SK-N-SH treated with all-trans-retinoic acid at 6 μM for 48 hours (cell line): ENCODE data around the gene AMMECR1.

Experiments
- BACH2 ChIP-seq: fragments of 250-450 bp; sonication (Bioruptor Pico); IDR thresholded peaks from 2 replicates; pipeline ENCODE4 v1.9.0; 2021; ENCODE audit warnings: mild to moderate bottlenecking, borderline replicate concordance
- CREB5 ChIP-seq: fragments of 250-450 bp; sonication (Bioruptor Pico); IDR thresholded peaks from 2 replicates; pipeline ENCODE4 v1.5.1; 2020; ENCODE audit warnings: low read depth, mild to moderate bottlenecking, moderate library complexity
- CSDC2 ChIP-seq: fragments of 250-450 bp; sonication (Bioruptor Pico); IDR thresholded peaks from 2 replicates; pipeline ENCODE4 v1.5.0; 2020; ENCODE audit warnings: mild to moderate bottlenecking, moderate library complexity
- ESRRG ChIP-seq: fragments of 250-450 bp; sonication (Bioruptor Pico); IDR thresholded peaks from 2 replicates; pipeline ENCODE4 v1.6.1; 2021; ENCODE audit warnings: mild to moderate bottlenecking
- OSR1 ChIP-seq: fragments of 250-450 bp; sonication (Bioruptor Pico); IDR thresholded peaks from 2 replicates; pipeline ENCODE4 v1.8.0; 2022; ENCODE audit warnings: moderate library complexity, mild to moderate bottlenecking, inconsistent platforms
- PATZ1 ChIP-seq: fragments of 250-450 bp; sonication (Bioruptor Pico); IDR thresholded peaks from 2 replicates; pipeline ENCODE4 v1.8.0; 2020; ENCODE audit warnings: mild to moderate bottlenecking, moderate library complexity, borderline replicate concordance
- RARB ChIP-seq: fragments of 250-450 bp; sonication (Bioruptor Pico); IDR thresholded peaks from 2 replicates; pipeline ENCODE4 v1.8.0; 2021; ENCODE audit warnings: mild to moderate bottlenecking, moderate library complexity
- SNAI2 ChIP-seq: fragments of 250-450 bp; sonication (Bioruptor Pico); IDR thresholded peaks from 2 replicates; pipeline ENCODE4 v1.5.0; 2020; ENCODE audit warnings: mild to moderate bottlenecking, moderate library complexity
- TCF4 ChIP-seq: fragments of 250-450 bp; sonication (Bioruptor Pico); IDR thresholded peaks from 2 replicates; pipeline ENCODE4 v1.8.0; 2021; ENCODE audit warnings: mild to moderate bottlenecking, moderate library complexity, borderline replicate concordance
- ZC3H10 ChIP-seq: fragments of 250-450 bp; sonication (Bioruptor Pico); IDR thresholded peaks from 2 replicates; pipeline ENCODE4 v1.5.1; 2021; ENCODE audit warnings: mild to moderate bottlenecking, moderate library complexity
- ZFP3 ChIP-seq: fragments of 250-450 bp; sonication (Bioruptor Pico); IDR thresholded peaks from 2 replicates; pipeline ENCODE4 v1.5.0; 2020; ENCODE audit warnings: mild to moderate bottlenecking, moderate library complexity
- ZFP30 ChIP-seq: fragments of 450-650 bp; formaldehyde crosslinking; IDR thresholded peaks from 2 replicates; pipeline ENCODE4 v1.5.0; 2022; ENCODE audit warnings: mild to moderate bottlenecking, moderate library complexity
- ZNF565 ChIP-seq: fragments of 450-650 bp; formaldehyde crosslinking; conservative IDR thresholded peaks from 2 replicates; pipeline ENCODE4 v1.5.0; 2020; ENCODE audit warnings: low read depth, mild to moderate bottlenecking, moderate library complexity
- ZNF8 ChIP-seq: fragments of 450-650 bp; formaldehyde crosslinking; IDR thresholded peaks from 2 replicates; pipeline ENCODE4 v1.5.0; 2020; ENCODE audit warnings: mild to moderate bottlenecking, moderate library complexity

DNA sequence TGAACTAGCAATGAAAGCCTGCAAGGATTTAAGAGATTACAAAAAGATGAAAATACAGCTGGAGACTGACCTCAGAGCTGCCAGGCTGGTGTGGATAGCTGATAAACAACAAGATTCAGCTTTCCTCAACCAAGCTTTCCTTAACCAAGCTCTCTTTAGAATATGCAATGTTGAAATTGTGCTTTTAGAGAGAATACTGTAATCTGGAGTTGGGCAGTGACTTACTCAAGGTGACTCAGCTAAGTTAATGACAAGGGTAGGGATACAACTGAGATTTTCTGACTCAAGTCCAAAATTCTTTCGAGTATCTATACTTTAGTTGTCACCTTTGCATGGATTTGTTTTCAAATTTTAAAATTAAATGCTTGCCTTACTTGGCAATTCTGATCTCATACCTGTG, 98.0 kb downstream of the AMMECR1 start:
- TF ChIP-seq PATZ1 (CRISPR knock-in tag) (no peak), TCF4 (CRISPR knock-in tag) (no peak), CREB5 (no peak), RARB (CRISPR knock-in tag) (no peak), ZFP30 (CRISPR knock-in tag) (no peak), OSR1 (no peak), ZC3H10 (CRISPR knock-in tag) (no peak), ZNF565 (CRISPR knock-in tag) (no peak), ZFP3 (CRISPR knock-in tag) (no peak), ZNF8 (no peak), BACH2 (CRISPR knock-in tag) (no peak), ESRRG (CRISPR knock-in tag) (no peak), SNAI2 (CRISPR knock-in tag) (no peak), CSDC2 (CRISPR knock-in tag) (no peak)
